GM19468 (cell line): ENCODE data around the gene DZANK1.
"Not testable (repeated sequence)": the region's sequence is repeated elsewhere in the genome, so short reads cannot be mapped to it uniquely, and the experiment has no call there.

Experiments
- ATAC-seq: cut with Tn5 transposase; IDR thresholded peaks from one replicate; pipeline ENCODE4 v1.9.1; 2021; ENCODE audit warnings: mild to moderate bottlenecking, moderate library complexity, moderate number of reproducible peaks; ENCODE audit not compliant: unreplicated experiment; ENCODE audit errors: extremely low read depth

Gene DZANK1

DNA sequence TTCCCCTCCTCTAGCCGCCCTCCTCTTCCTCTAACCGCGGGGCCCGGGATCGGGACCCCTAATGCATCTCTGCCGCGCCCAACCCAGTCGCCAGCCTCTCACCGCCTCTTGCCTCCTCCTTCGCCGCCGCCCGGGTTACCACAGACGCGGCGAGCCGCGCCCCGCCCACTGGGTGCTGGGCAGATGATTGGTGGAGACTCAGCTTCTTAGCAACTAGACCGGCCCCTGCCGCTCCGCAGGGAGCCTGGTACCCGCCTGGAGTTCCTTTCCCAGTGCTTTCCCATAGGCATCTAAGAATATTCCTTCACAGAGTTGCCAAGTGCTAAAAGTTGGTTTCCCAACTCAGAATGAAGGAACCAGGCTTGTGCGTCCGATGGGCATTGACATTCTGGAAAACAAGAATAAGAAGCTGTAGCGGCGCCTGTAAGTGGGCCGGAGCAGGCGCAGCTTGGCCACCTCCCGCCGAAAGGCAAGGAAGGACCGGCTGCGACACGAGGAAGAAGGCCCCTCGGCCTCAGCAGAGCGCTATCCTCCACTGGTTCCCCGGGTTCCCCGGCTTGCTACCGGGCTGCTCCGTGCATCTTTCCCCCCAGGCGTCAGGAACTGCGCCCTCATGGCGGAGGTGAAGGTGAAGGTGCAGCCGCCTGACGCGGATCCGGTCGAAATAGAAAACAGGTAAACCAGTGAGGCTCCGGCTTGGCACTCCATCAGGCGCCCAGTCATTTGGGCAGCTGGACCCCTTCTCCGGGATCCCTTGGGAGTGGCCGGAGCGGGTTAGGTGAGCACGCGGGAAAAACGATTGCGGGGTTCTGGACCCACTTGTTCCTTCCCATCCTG lies at the start of gene DZANK1, which contains the start of gene POLR3F:
TSS of gene DZANK1 (minus strand) at position 137 of the 837 bp plus-strand sequence. CDS start 1,672 bp downstream, outside the sequence.
TSS of gene POLR3F (plus strand) at position 497 of the 837 bp plus-strand sequence. CDS start at position 614, 117 bp downstream.
- ATAC-seq = peak; percentile 97

DNA sequence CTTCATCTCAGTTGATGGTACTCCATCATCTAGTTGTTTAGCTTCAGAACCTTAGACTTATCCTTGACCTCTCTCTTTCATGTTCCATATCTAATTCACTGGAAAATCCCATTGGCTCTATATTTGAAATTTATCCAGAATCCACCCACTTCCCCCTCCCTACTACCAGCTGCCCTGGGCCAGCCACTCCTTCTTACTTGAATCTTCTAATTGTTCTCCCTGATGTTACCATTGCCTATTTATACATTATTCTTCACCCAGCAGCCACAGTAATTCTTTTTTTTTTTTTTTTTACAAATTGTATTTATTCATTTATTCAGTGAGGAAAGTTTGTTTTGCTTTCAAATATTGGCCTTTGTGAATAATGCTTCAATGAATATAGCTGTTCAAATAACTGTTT lies 49.1 kb upstream of the DZANK1 start:
- ATAC-seq = no peak

DNA sequence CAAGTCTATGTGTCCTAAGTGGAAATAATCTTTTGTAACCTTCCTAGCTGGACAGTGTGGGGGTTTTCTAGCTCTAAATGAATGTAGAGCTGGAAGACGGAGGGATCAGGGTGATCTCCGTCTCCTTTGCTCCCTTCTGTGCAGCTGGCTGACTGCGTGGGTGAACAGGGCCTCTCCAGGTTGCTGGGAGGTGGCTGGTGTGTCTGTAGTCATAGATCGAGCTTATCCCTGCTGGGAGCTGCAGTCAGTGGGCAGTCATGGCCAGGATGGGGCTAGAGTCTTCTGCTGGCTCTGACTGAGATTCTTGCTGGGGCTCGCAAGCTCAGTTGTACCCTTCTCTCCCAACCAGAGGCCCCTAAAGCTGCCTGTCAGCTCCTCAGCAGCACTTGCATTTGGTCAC lies 47.3 kb upstream of the DZANK1 start:
- no peak for ATAC-seq

DNA sequence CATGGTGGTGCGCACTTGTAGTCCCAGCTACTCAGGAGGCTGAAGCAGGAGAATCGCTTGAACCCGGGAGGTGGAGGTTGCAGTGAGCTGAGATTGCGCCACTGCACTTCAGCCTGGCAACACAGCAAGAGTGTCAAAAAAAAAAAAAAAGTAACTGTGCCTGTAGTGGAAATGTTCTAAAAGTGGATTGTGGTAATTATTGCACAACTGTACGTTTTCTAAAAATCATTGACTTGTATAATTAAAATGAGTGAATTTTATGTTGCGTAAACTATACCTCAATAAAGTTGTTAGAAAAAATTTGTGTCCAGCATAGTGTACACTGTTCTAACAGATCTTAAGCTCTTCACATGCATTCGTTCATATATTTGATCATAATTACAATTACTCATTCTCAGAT lies 46.4 kb upstream of the DZANK1 start:
- ATAC-seq = no peak

DNA sequence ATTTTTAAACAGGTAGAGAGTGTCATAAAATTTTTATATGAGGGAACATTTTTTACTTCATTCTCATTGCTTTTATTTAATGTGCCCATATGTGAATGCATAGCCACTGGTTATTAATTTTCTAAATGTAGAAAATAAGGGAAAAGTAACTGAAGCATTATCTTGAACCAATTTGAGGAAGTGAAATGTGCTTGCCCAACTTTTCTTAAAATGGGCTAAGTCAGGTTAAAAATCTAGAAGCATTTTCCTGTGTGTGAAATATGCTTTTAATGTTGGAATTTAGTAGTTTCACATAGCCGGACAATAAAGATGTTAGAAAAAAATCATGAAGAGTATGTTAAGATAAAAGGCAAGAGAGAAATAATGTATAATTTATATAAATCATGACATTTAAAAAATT lies 44.7 kb upstream of the DZANK1 start:
- ATAC-seq = no peak

DNA sequence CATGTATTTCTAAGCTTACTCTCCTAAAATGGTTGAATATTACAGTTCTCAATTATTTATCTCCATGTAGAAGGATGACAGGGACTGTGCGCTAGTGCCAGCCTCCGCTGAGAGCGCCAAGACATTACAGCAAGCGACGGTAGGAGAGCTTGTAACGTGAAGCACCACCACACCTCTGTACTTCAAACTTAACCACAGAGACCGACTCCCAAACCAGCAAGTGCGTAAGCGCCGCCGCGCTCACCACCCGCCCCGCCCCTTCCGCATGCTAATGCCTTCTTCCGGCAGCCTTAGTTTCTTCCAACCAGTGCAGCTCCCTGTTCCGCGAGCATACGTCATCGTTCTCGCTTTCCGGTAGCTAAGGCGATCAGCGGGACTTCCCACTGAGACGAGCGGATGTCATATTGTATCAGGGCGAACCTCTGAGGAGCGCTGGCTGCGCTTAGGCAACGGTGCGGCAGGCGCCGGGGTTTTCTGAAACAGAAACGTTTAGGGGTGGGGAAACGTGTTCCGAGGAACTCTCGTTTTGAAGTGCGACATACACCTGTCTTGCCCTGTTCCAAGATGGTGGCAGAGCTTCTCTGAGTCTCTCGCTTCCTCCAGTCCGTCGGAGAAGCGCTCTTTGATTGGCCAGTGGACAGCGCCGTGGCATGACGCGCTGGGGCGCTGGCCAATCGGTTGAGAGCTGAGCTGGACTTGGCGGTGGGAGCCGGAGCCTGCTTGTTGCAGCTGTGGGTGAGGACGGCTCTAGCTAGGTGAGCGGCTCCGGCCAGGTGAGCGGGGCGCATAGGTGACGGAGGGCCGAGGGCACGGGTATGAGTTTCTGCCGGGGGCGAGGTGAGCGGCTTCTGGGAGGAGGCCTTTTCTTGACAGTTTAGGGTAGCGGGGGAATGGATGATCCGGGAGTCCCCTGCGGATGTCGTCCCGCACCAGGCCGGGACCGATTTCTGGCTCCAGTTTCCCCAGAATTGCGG lies 40.7 kb upstream of the DZANK1 start, which contains the start of gene SEC23B:
TSS of gene SEC23B (plus strand) at position 723 of the 974 bp plus-strand sequence. CDS start 2,896 bp downstream, outside the sequence.
- ATAC-seq = peak; percentile 87

DNA sequence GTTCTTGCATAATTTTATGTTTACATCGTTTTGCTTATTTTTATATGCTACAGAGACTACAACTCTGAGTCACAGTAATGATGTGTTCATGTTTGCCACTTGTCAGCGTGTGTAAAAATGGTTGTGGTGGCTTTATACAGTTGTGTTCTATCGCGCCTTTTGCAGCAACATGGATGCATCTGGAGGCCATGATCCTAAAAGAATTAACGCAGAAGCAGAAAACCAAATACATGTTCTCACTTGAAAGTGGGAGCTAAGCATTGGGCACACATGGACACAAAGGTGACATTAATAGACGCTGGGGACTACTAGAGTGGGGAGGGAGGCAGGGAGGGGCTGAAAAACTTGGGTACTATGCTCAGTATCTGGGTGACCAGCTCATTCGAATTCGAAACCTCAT lies 39.9 kb upstream of the DZANK1 start:
- no peak for ATAC-seq

DNA sequence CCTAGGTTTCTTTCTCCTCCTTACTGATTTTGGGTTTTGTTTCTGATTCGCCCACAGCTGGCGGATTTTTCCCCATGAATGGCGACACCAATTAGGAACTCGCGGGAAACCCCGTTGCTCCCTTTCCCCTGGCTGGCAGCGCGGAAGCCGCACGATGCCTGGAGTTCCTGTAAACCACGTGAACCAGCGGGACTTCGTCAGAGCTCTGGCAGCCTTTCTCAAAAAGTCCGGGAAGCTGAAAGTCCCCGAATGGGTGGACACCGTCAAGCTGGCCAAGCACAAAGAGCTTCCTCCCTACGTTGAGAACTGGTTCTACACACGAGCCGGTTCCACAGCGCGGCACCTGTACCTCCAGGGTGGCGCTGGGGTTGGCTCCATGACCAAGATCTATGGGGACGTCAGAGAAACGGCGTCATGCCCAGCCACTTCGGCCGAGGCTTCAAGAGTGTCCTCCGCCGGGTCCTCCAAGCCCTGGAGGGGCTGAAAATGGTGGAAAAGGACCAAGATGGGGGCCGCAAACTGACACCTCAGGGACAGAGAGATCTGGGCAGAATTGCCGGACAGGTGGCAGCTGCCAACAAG lies 37.7 kb upstream of the DZANK1 start:
- no peak for ATAC-seq

DNA sequence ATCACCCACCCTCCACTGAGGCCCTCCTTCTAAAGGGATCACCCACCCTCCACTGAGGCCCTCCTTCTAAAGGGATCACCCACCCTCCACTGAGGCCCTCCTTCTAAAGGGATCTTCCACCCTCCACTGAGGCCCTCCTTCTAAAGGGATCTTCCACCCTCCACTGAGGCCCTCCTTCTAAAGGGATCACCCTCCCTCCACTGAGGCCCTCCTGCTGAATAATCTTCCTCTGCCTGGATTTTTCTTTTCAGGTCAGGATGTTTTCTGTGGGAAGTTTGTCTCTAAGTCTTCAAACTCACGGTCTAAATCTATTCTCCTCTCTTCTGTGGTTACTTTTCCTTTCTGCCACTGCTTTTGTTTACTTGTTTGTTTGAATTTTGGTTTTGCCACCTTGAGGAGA lies 34.8 kb upstream of the DZANK1 start:
- not testable (repeated sequence) for ATAC-seq

DNA sequence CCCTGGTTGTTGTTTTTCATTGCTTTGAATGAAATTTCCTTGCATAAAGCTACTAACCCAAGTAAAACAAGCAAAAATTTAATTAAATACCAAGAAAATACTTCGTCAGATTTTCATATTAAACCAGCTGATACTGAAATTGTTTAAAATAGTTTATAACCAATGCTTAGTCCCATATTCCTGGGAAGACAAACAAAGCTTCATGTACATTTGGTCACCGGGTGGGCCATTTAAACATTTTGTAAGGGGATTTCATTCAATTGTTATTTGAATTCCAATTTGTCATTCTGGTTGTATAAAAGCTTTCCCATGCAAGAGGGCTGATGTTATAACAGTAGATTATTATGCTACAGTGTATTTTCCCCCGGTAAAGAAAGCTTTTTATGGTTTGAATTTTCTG lies 30.8 kb upstream of the DZANK1 start:
- ATAC-seq = no peak

DNA sequence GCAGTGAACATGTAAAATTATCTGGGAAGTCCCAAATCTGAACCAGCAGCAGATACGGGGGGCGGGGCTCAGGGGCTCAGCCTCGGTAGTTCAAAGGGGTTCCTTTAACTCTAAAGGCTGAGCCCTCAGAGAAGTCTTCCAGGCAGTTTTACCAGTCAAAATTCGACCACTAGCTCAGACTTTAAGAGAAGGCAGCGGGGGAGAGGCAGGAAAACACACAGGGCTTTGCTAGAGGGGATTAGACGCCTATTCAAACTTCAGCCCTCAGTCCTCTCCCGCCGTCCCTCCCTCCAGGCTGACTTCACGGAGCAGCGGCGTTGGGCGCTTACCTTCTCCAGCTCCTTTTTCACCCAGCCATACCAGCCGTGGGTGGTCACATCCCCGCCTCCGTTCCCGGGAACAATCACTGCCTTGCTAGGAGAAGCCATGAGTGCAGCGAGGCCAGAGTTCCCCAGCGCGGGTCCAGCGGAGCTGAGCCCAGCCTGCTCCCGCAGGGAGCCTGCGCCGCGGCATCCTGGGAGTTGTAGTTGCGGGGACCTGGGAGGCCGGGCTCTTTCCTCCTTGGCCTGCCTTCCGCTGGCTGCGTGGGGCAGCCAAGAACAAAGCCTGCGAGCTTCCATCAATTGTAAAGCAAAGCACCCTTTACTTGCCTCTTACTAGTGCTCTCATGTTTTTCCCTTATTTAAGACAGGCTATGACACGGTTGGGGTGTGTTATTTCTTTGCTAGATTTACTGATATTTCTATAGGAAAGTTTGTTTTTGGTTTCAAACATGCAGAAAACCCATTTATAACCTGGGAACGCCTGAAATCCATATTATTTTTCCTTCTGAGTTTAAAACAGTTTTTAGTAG lies 30.1 kb upstream of the DZANK1 start, which contains the start of gene RBBP9:
TSS of gene RBBP9 (minus strand) at position 486 of the 853 bp plus-strand sequence. CDS start at position 428, 58 bp downstream.
- peak; percentile 93 for ATAC-seq

DNA sequence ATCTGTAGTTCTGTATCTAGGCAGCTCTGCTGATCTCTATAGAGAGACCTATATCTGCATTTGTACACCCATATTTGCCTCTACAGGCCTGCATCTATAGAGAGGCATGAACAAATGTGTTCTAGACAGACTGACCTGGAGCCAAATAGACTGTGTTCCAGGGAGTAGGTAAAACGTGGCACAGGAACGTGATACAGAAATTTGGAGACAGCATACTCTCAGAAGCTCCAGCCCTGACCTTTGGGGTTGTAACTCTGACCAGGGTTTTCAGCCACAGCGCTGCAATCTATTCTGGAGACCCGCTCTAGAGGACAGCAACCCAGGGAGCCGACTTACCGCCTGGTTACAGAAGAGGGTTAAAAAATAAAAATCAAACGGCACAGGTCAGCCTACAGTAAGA lies 29.2 kb upstream of the DZANK1 start:
- no peak for ATAC-seq

DNA sequence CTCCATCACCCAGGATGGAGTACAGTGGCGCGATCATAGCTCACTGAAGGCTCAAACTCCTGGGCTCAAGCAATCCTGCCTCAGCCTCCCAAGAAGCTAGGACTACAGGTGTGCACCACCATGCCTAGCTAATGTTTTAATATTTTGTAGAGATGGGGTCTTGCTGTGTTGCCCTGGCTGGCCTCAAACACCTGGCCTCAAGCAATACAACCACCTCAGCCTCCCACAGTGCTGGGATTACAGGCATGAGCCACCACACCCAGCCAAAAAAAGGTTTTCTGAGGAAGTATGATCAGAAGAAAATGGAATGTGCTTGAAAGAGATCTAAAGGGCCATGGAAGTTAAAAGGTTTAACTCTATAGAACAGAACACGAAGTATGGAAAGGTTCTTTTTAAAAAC lies 21.5 kb upstream of the DZANK1 start:
- no peak for ATAC-seq

DNA sequence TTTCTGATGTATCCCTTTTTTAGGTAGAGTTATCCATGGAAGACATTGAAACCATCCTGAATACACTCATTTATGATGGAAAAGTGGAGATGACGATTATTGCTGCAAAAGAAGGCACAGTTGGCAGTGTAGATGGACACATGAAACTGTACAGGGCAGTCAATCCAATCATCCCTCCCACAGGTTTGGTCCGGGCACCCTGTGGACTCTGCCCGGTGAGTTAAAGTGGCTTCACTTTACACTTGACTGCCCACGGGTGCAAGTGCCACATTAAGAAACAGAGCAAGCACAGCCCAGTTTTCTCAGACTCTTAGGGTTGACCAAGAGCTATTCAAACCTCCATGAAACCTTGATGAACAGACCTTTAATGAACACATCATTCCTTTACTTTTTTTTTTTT lies 14.8 kb upstream of the DZANK1 start:
- no peak for ATAC-seq

DNA sequence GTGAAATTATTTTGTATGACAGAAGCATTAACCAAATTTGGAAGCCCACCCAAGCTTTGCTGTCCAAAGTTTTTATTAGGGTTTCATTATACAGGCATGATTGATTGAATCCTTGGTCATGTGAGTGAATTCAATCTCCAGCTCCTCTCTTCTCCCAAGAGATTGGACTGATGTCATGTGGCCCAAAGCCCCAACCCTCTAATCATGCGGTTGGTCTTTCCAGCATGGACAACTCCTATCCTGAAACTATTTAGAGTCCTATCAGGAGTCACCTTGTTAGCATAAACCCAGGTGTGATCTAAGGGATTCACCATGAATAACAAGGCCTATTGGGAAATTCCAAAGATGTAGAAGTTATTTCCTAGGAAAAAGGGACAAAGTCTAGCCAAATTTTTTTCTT lies 11.0 kb upstream of the DZANK1 start:
- ATAC-seq = no peak

DNA sequence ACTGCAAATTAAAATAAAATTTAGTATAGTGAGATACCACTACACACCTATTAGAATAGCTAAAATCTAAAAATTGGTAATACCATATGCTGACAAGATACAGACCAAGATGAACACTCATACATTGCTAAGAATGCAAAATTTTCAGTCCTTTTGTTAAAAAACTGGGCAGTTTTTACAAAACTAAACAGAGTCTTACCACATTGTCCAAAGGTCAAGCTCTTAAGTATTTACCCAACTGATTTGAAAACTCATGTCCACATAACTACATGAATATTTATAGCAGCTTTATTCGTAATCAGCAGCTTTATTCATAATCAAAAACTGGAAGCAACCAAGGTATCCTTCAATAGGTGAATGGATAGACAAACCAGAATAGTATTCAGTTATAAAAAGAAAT lies 10.4 kb upstream of the DZANK1 start:
- ATAC-seq = no peak

DNA sequence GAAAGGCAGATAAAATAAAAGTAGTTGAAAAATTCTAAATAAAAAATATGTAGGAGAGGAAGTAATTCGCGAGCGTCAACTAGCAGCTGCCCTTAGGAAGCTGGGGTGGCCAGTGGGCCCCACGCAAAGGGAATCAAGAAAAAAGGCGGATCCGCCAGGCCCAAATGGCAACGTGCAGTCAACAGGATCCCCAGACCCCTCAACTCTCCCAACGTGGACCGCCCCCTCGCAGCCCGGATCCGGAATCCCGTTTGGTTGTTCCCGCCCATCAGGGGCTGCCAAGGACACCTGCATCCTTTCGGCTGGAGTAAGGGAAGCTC lies 296 bp downstream of the DZANK1 start:
- no peak for ATAC-seq

DNA sequence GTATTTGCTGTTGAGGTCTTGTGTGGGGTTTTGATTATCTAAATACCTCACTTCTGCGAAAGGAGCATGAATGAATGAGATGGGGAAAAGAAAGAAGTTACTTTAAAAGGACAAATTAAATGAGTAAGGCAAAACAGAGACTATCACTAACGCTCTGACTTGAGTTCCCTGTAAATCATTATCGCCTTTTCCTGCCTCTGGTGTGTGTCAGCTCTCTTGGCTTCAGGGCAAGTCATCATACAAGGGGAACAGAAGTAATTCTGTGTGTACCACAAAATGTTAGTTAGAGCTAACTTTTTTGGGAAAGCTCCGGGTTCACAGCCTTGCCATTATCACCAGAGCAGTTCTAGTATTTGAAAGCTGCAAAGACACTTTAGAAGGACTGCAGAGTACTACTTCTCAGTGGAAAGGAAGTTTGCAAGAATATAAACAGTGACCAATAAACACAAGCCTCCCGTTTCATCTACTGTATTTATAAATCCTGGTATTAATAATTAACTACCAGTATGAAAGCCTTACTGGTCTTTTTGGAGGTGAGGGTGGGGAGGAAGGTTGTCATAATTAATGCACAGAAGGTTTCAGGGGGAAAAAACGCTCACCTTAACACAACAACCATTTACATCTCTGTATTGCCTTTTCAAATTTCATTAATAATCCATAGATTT lies 1.2 kb downstream of the DZANK1 start:
- no peak for ATAC-seq

DNA sequence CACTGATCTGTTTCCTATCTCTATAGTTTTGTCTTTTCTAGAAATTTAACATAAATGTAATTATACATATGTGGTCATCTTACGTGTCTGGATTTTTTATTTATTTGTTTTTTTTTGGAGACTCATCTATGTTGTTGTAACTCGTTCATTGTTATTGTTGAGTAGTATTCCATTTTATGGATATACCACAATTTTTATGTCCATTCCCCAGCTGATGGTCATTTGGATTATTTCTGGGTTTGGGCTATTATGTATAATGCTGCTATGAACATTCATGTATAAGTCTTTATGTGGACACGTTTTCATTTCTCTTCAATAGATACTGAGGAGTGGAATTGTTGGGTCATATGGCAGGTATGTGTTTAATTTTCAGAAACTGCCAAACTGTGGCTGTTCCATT lies 10.2 kb downstream of the DZANK1 start:
- no peak for ATAC-seq
